NCI-H524 treated with DMSO at 0.1 percent for 48 hours (cell line): Measurements from ENCODE around the gene ZNF211.

ENCODE experiments used
- DNase-seq: peaks from one replicate; lab custom pipeline; 2025; lab: John Stamatoyannopoulos, UW

Gene ZNF211

DNA sequence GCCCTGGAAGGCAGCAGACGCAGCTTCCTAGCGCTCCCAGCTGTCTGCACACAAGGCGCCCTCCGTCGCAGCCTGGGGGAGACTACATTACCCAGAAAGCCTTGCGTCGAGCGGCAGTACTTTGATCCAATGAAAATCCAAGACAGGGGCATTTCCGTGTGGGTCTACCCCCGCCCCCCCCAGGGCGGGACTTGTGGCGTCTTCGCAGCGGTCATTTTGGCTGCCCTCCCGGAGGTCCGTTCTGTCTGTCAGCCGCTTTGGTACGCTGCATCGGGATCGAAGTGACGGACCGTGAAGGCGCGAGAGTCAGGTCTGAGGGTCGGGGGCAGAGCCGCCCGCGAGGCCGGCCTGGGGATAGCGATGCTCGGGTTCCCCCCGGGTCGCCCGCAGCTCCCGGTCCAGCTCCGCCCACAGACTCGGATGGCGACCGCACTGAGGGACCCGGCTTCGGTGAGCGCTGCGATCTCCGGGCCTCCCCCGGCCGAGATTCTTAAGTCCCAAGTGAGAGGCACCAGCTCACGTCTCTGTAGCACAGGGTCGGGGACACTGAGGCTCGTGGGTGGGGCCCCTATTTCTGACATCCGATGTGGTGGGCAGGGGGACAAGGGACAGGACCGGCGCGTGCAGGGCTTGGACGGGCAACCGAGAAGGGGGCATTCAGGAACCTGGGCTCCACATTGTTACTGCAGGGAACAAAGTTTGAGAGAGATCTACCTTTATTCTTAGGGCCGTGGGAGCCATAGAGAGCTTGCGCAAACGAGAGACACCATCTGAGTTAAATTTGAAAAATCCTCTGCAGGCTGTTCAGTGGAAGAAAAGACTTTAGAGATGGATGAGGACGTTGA lies at the start of gene ZNF211:
ZNF211 (plus strand) TSS at position 182 of the 845 bp plus-strand sequence; CDS start at position 361, 179 bp downstream.
- peak; percentile 93 for DNase-seq

- DNase-seq = peak; percentile 80
Measured at GRCh38 chr19:57583521-57584416, 49.2 kb upstream of the ZNF211 start, which contains the start of gene ZIK1. Gene ZIK1 (plus strand): TSS chr19:57584145. CDS start chr19:57584357, 212 bp downstream.

DNA sequence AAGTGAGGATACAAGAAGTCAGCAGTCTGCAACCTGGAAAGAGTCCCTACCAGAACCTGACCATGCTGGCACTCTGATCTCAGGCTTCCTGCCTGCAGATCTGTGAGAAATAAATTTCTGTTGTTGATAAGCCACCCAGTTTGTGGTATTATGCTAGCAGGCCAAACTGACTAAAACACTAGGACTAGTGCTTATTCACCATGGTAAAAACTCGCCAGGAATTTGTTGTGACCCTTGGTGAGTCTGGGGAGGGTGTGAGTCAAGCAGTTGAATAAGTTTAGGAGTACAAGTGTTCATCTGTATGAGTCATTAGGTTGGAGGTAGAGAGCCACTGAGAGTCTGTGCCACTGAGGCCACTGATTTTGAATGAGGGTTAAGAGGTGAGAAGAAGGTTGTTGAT lies 45.4 kb upstream of the ZNF211 start:
- DNase-seq = no peak

DNA sequence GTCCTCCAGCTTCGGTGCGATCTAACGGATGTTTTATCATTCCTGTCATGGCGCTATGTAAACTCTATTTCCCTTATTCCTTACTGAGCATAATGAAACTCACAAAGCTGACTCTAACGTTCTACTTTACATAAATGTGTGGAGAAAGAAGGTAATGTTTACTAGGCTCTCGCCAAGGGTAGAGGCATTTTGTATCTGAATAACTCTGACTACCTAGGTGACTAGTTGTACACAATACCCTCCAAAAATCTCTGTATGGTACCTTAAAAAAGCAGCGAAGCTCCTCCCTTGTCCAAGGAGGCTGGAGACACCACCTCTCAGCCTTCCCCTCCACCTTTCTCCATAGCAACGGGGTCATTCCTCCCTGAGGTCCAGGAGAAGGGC lies 33.6 kb upstream of the ZNF211 start:
- no peak for DNase-seq

GRCh38 chr19:57599761-57600383 lies 33.1 kb upstream of the ZNF211 start, which contains the start of gene ZNF530:
Gene ZNF530 (plus strand): TSS chr19:57599885. CDS start chr19:57604346, 4,461 bp downstream.
- peak; percentile 62 for DNase-seq

GRCh38 chr19:57606931-57607330 lies 26.0 kb upstream of the ZNF211 start:
- DNase-seq = no peak

GRCh38 chr19:57611113-57611512 lies 21.9 kb upstream of the ZNF211 start:
- DNase-seq = no peak

DNA sequence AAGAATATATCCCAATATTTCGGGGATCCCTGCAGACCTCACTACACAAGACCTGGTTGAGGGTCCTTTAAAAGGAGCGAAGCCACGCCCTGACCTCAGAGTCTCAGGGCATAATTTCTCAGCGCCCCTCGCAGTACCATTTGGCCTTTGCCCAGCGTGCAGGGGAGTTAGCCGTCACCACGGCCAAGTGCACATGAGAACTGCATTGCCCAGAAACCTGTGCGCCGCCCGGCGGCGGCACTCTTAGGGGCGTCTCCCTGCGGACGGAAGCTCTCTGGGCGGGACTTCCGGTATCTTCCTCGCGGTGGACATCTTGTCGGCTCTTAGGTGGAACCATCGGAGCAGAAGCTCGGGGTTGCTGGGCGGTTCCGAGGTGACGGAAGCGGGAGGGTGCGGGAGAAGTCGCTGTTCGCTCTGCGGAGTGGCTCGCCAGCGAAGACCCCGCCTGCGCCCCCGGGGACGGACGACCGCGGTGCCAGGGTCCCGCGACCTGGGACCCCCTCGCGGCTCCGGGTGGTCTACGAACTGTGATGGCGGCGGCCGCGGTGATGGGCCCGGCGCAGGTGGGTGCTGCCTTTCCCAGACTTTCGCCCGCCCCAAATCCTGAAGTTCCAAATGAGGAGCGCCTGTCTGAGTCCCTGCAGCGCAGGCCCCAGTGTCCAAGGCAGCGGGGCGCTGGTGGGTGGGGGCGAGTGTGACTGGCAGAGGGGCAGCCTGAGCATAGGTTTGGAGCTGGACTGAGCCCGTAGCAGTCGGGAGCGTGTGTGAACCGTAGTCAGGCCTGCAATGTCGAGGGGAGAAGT lies 18.8 kb upstream of the ZNF211 start, which contains the start of gene ZNF134:
ZNF134 (plus strand) TSS at position 302 of the 803 bp plus-strand sequence. CDS start 5,227 bp downstream, outside the sequence.
- DNase-seq = peak; percentile 85

DNA sequence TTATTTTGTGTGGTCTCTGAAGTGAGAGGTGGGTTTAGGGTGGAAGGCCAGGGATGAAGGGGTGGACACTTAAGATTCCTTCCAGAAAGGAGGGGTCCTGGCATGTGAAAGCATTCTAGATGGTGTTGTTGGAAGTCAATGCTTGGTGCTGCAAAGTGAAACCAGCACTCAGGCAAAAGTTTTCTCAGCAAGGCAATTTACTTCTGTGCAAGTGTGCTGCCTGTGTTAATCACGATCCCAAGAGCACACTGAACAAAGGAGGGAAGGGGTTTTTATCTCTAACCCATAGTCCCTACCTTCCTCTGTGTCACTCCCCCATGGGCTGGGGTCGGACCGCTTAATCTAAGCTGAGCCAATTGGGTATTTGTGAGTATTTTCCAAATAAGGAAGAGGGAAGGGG lies 17.6 kb upstream of the ZNF211 start:
- DNase-seq = no peak

DNA sequence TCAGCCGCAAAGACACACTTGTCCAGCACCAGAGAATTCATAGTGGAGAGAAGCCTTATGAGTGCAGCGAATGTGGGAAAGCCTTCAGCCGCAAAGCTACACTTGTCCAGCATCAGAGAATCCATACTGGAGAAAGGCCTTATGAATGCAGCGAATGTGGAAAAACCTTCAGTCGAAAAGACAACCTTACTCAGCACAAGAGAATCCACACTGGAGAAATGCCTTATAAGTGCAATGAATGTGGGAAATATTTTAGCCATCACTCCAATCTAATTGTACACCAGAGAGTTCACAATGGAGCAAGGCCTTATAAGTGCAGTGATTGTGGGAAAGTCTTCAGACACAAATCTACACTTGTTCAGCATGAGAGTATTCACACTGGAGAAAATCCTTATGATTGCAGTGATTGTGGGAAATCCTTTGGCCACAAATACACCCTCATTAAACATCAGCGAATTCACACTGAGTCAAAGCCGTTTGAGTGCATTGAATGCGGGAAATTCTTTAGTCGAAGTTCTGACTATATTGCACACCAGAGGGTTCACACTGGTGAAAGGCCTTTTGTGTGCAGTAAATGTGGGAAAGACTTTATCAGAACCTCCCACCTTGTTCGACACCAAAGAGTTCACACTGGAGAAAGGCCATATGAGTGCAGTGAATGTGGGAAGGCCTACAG lies 12.2 kb upstream of the ZNF211 start:
- DNase-seq = no peak

DNA sequence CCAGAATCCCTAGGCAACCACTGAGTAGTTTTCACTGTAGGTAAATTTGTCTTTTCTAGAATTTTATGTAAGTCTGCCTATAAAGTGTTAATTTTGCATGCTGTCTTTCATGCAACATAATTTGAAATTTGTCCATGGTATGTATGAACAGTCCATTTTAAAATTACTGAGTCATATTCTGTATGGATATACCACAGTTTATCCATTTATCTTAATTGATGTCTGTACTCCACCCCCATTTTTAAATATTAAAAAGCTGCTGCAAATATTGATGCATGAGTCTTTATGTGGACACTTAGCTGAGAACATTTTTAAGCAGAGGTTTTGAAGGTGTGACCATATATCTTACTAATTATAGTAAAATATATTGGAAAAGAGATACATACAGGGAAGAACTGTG lies 9.9 kb upstream of the ZNF211 start:
- DNase-seq = no peak

DNA sequence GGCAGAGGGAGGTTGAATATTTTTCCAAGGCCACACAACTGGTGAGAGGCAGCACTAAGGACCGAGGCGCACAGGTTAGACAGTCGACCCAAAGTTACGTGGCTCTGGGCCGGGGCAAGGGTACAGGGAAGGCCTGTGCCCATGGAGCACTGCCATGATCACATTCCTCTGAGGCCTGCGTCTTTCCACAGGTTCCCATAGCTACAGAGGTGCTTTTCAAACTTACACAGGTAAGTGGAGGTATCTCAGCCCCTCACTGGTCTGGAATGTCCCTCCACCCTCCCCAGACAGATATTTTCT lies 814 bp downstream of the ZNF211 start:
- DNase-seq = no peak

GRCh38 chr19:57637379-57637778 lies 4.4 kb downstream of the ZNF211 start:
- DNase-seq = no peak

GRCh38 chr19:57641715-57642234 lies 8.8 kb downstream of the ZNF211 start:
- no peak for DNase-seq

- DNase-seq = no peak
Measured at GRCh38 chr19:57642396-57643046, 9.6 kb downstream of the ZNF211 start.

DNA sequence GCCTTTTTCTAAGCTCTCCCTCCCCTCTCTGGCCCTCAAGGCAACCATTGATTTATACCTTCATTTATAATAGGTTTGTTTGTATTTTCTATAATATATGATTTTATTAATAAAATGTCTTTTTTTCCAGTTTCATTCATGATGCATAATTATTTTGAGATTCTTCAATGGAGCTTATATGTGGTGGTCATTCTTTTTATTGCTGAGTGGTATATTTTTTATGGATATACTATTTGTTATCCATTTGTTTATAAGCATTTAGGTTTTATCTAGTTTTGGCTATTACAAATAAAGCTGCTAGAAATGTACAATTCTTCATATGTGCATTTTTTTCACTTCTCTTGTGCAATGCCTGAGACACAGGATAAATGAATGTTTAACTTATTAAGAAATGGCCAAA lies 10.8 kb downstream of the ZNF211 start:
- no peak for DNase-seq

GRCh38 chr19:57648331-57649003 lies 15.5 kb downstream of the ZNF211 start:
- peak; percentile 81 for DNase-seq

DNA sequence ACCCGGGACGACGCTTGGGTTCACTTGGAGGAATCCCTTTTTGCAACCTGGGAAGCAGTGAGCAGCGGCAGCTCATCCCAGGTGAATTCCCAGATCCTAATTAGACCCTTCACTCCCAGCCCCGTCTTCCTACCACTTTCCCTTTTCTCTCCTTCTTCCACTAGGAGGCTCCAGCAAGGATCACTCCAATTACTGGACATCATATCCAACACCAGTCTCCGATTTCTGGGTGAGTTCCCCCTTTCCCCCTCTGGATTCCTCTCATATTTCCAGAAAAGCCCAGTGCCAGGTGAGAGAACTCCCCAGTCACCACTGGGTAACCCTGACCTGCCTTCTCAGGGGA lies 18.7 kb downstream of the ZNF211 start:
- no peak for DNase-seq

DNA sequence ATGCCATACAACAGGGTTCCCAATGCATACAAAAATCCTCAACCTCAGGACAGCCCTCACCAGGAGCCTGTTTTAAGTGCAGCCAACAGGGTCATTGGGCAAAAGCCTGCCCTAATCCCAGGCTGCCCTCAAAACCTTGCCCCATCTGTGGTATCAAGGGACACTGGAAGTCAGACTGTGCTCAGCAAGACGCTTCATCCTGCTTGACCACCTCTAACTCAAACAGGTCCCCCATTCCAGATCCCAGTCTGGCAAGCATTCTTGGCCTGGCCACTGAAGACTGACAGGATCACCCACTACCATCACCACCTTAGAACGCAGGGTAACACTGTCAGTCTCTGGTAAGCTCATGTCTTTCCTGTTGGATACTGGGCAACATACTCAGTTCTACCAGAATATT lies 20.7 kb downstream of the ZNF211 start:
- no peak for DNase-seq

GRCh38 chr19:57655443-57655842 lies 22.5 kb downstream of the ZNF211 start:
- no peak for DNase-seq
